Panc1 (cell line): Measurements from ENCODE around the gene OBI1.

Experiments used
- POLR2AphosphoS5 ChIP-seq: IDR thresholded peaks from 2 replicates; pipeline ENCODE4 v1.6.1; 2012; ENCODE audit warnings: mild to moderate bottlenecking, low read depth, low read length, moderate library complexity
- SIN3A ChIP-seq: IDR thresholded peaks from 2 replicates; pipeline ENCODE4 v1.6.1; 2012; ENCODE audit warnings: low read depth, mild to moderate bottlenecking, low read length, moderate library complexity, borderline replicate concordance; ENCODE audit not compliant: insufficient read depth
- TCF7L2 ChIP-seq: IDR thresholded peaks from 2 replicates; pipeline ENCODE4 v1.6.1; 2011; ENCODE audit warnings: mild to moderate bottlenecking, low read depth, low read length, inconsistent platforms
- TF ChIP-seq, protein P1 (sequence below), 2 experiments: IDR thresholded peaks; 2 replicates each; pipeline ENCODE4 v1.6.1; 2011 to 2012; ENCODE audit warnings: low read depth in 2 of 2, control low read depth in 1 of 2, low read length in 1 of 2, mild to moderate bottlenecking in 1 of 2, moderate library complexity in 1 of 2; ENCODE audit not compliant: insufficient read depth in 1 of 2
- TF ChIP-seq, protein P2 (sequence below): fragments of 450-650 bp; IDR thresholded peaks from 2 replicates; pipeline ENCODE4 v1.5.1; 2017; ENCODE audit warnings: mild to moderate bottlenecking

DNA sequence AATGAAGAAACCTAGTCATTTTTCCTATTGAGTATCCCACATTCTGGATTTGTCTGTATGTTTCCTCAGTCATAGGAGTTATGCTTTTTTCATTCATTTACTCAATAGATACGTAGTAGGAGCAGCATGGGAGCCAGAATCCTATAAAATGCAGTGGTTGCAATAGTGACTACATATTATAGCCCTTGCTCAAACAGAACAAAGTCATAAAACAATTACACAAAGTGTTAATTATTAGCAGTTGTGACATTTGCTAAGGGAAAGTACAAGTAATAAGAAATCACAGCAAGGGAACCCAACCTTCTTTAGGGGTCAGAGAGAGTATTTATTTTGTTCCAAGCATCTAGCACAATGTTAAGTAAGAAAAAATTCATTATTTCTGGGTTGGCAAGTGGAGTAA is 27.9 kb downstream of the OBI1 start:
- TF ChIP-seq, protein P1, sequence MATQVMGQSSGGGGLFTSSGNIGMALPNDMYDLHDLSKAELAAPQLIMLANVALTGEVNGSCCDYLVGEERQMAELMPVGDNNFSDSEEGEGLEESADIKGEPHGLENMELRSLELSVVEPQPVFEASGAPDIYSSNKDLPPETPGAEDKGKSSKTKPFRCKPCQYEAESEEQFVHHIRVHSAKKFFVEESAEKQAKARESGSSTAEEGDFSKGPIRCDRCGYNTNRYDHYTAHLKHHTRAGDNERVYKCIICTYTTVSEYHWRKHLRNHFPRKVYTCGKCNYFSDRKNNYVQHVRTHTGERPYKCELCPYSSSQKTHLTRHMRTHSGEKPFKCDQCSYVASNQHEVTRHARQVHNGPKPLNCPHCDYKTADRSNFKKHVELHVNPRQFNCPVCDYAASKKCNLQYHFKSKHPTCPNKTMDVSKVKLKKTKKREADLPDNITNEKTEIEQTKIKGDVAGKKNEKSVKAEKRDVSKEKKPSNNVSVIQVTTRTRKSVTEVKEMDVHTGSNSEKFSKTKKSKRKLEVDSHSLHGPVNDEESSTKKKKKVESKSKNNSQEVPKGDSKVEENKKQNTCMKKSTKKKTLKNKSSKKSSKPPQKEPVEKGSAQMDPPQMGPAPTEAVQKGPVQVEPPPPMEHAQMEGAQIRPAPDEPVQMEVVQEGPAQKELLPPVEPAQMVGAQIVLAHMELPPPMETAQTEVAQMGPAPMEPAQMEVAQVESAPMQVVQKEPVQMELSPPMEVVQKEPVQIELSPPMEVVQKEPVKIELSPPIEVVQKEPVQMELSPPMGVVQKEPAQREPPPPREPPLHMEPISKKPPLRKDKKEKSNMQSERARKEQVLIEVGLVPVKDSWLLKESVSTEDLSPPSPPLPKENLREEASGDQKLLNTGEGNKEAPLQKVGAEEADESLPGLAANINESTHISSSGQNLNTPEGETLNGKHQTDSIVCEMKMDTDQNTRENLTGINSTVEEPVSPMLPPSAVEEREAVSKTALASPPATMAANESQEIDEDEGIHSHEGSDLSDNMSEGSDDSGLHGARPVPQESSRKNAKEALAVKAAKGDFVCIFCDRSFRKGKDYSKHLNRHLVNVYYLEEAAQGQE (IDR thresholded peaks at IDR 0.05; ENCODE audit: insufficient read depth in 1 of 2, low read depth in 2 of 2, low read length in 1 of 2), result no peak
- TF ChIP-seq, protein P2, sequence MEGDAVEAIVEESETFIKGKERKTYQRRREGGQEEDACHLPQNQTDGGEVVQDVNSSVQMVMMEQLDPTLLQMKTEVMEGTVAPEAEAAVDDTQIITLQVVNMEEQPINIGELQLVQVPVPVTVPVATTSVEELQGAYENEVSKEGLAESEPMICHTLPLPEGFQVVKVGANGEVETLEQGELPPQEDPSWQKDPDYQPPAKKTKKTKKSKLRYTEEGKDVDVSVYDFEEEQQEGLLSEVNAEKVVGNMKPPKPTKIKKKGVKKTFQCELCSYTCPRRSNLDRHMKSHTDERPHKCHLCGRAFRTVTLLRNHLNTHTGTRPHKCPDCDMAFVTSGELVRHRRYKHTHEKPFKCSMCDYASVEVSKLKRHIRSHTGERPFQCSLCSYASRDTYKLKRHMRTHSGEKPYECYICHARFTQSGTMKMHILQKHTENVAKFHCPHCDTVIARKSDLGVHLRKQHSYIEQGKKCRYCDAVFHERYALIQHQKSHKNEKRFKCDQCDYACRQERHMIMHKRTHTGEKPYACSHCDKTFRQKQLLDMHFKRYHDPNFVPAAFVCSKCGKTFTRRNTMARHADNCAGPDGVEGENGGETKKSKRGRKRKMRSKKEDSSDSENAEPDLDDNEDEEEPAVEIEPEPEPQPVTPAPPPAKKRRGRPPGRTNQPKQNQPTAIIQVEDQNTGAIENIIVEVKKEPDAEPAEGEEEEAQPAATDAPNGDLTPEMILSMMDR, result no peak
- TF ChIP-seq SIN3A, result no peak
- TF ChIP-seq POLR2AphosphoS5, result no peak
- no peak for TF ChIP-seq TCF7L2
